GF-D8 (cell line): Measurements from ENCODE around the gene MCM3AP.

Source experiments
- DNase-seq: peaks from one replicate; lab custom pipeline; 2025; lab: John Stamatoyannopoulos, UW

MCM3AP gene

GRCh38 chr21:46217511-46218196 lies 67.8 kb downstream of the MCM3AP start:
- no peak for DNase-seq

- DNase-seq: no peak
Observed at GRCh38 chr21:46216132-46216747, 69.2 kb downstream of the MCM3AP start.

GRCh38 chr21:46215436-46216131 lies 69.8 kb downstream of the MCM3AP start:
- DNase-seq: no peak

GRCh38 chr21:46214478-46215340 lies 70.7 kb downstream of the MCM3AP start:
- no peak for DNase-seq

DNA sequence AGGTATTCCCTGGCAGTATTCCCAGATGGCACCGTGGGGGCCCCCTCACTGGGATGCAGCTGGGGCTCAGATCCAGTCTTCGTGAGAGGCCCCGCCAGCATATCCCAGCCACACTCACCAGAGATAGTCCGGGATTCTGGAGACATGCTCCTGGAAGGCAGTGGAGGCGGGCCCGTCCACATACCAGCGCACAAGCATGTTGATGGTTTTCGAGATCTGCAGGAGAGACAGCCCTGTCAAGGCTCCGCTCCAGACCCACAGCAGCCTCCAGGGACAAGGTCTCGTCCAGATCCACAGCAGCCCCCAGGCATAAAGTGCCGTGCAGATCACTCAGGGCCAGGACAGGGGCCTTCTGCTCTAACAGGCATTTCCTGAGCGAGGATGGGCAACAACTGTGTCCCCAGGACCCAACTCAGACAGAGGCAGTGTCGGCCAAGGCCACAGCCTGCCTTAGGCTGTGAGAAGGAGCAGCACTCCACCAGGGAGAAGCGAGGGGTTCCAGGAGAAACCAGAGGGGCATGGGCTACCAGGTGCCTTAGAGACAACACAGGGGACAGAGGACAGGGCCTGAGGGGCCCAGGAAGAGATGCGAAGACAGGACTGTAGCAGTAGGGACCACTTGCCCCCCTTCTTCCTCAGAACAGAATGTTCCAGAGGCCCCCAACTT lies 71.7 kb downstream of the MCM3AP start:
- no peak for DNase-seq

GRCh38 chr21:46212721-46213484 lies 72.5 kb downstream of the MCM3AP start:
- no peak for DNase-seq

DNA sequence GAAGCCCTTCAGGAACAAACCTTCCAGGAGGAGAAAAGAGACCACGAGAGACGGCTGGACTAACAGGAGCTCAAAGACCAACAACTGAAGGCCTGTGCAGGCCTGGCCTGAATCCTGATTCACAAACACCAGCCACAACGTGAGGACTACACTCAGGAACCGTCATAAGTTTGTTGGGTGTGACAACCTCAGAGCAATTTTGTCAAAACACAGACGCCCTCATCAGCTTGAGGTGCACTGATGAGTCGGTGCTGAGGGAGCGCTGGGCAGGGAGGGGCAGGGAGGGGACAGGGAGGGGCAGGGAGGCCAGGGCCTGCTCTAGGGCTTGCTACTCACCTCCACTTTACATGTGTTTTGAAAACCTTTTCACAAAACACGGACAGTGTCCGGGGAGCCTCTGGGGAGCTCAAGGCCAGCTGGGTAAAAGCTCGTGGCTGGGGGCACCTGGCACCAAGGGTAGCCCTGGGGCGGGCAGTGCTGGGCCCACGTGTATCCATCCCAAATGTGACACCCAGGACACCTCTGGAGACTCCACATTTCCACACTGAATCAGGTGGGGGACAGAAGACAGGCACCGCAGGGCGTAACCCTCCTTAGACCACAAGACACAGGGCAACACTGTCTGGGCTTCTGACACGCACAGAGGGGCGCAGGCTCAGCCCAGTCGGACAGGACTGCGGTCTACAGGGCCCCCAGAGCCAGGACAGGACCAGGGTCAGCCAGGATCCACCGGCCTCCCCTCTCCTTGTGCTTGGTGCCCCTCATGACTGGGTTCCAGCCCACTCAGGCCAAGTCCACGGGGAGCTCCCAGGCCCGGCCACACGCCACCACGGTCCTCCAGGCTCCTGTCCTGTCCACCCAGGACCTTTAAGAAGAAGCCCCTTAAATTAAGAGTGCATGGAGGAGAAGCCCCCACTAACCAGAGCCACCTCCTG lies 73.4 kb downstream of the MCM3AP start:
- DNase-seq: no peak

DNA sequence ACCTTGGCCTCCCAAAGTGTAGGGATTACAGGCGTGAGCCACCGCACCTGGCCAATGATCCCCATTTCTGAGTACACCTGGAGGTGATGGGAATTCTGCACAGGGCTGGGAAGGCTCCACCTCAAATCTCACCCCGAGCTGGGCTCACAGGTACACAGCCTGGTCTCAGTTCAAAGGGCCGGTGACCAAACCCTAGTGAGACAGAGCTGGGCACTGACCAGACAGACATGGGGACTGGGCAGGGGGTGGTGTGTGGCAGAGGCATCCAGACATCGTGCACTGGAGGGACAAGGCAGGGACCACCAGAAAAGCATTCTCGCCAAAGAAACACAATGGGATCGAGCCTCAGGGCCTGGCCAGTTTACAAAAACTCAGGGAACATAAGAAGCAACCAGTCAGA lies 74.0 kb downstream of the MCM3AP start:
- no peak for DNase-seq

GRCh38 chr21:46210378-46211136 lies 74.9 kb downstream of the MCM3AP start:
- DNase-seq: no peak

DNA sequence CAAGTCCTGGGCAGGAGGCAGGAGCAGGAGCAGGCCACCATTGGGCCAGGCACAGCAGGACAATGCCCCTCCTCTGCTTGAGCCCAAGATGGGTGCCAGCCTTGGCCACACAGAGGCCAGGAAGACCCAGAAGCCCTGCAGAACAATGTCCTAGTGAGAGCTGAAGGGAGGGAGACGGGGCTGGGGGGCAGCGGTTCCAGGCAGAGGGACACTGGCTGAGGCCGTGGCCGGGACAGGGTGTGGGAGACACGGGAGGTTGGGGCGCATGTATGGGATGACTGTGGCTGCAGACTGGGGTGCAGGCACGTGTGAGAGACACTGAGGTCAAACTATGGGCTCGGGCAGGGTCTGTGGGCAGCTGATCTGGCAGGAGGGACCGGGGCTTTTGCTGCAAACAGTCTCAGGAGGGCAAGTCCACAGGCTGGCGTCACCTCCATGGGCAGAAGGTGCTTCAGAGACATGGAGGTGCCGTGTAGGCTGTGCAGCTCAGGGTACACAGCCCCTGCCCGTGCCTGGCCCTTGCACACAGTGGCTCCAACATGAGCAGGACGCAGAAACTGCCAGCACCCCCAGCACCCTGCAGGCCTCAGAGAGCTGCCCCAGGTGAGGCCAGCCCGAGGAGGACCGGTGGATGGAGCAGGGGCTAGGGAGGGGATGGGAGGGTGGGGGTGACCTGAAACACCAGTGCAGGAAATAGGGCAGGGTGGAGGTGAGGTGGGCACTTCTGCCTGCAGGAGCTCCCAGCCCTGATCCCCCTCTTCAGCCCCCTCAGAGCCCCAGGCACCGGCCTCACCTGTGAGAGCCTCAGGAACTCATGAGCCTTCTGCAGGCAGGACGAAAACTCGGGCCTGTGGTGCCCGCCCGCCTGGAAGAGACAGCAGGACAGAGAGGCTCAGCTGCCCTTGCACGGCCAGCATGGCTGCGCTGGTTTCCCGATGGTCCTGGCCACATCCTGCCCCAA lies 76.4 kb downstream of the MCM3AP start:
- no peak for DNase-seq

DNA sequence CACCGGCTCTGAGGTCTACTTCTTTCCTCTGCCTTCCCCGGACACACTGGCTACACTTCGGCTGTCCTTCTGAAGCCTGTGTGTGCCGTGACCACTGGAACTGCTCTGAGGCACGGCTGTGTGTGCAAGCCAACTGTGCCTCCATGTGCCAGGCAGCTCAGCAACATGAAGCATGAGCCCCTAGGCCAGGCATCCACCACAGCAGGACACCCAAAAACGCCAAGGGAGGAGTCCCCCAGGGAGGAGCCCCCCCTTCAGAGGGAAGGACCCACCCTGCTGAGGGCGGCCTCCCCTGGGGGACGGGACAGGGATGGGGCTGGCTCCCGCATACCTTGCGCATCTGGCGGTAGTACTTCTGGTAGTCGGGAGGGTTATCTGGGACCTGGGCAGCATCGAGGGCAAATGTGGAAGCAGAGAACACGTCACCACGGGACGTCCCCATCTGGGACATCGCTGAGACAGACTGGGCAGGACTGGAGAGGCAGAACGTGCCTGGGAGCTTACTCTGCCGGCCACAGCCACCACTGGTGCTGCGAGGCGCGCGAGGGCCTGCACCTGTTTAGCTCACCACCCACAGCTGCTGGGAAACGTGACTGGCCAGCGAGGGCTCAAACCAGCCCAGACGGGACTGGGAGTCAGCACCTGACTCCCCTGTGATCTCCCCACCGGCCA lies 77.4 kb downstream of the MCM3AP start:
- DNase-seq: no peak

DNA sequence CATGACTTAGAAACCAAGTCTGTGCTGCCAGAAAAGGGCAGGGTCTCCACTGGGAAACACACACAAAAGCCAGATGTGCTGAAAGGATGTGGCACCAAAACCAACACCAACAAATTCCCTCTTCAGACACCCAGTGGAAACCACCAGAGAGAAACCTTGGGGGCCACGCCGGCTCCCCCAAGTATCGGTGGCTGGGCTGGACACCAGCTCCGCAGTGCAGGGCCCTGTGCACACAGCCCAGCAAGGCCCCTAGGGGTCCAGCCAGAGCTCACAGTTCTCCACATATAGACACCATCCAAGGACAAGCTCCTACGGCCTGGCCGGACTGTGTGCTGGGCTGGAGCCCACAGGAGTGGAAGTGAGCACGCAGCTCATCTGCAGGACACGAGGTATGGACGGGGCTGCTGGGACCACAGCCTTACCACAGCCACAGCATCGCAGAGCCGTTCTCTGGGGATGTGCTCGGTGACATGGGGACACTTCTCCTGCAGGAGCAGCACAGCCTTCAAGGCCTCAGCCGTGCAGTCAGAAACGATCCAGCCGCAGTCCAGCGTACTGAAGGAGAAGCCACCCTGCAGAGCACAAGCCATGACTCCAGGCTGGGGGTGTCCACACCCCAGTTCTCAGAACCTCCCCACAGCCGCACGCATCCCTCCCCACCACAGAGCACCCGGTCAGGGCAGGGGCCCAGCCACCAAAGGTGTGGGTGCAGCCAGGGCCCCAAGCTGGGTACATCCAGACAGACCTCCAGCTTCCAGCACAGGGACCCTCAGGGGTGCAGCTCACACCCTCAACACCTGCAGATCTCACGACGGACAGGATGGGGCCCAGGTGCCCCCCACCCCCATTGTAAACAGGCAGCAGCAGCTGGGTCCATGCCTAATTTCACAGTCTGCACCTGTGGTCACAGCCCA lies 78.1 kb downstream of the MCM3AP start:
- DNase-seq: no peak

DNA sequence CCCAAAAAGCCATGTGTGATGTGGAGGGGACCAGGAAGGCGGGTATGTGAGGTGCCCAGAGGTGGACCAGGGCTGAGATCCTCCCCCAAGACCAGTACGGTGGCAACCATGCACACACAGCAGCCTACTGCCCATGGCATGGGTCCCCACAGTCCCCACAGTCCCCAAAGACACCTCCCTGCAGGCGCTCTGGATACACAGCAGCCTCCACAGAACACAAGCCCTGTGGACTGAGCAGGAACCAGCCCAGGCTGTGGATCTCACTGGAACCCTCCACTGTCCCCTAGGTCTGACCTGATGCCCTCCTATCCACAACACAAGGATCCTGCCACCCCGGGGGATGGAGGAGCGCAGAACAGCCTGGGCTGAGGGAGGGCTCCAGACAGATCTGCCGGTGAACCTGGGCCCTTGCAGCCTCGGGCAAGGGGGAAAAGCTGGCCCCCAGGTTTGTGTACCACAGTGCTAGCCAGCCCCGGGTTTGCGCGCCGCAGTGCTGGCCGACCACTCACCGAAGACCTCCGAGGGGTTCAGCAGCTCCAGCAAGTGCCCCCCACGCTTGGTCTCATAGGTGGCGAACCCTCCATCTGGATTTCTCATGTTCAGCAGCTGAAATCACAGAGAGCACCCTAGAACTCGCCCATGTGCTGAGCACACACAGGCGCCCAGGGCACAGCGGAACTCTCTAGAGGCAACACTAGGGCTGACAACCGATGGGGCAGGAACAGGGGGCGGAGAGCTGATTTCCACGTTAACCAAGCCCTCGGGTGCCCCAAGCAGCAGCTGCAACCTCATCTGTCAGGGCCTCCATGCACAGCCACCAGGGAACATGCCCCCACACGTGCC lies 79.0 kb downstream of the MCM3AP start:
- DNase-seq: no peak

- DNase-seq: no peak
Observed at GRCh38 chr21:46205766-46206162, 79.6 kb downstream of the MCM3AP start.

DNA sequence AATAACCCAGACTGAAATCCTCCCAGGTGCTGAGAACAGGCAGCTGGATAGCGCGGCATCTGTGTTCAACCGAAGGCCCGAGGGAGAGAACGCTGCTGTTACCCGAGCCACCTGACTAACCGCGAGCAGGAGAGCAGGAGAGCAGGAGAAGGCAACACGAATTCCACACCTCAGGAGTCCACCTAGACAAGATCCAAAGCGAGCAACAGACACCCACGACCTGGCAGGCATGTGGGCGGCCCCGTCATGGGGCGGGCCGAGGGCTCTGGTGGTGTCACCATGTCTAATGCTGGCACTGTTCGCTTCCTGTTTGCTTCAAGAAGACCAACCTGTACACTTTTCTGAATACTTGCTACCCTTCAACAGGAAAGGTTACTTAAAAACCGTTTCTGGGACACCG lies 80.2 kb downstream of the MCM3AP start:
- DNase-seq: no peak
